ENCODE data around the gene KCNH2.

Gene KCNH2

GRCh38 chr7:150994838-150995510 is 16.9 kb upstream of the KCNH2 start:
- no peak for DNase-seq (ENCODE audit: low read depth)

GRCh38 chr7:150994141-150994837 is 16.2 kb upstream of the KCNH2 start:
- DNase-seq (ENCODE audit: low read depth) = no peak

- no peak for DNase-seq (ENCODE audit: low read depth)
Measured at GRCh38 chr7:150993511-150993910, 15.4 kb upstream of the KCNH2 start.

GRCh38 chr7:150992833-150993302 is 14.7 kb upstream of the KCNH2 start:
- DNase-seq (ENCODE audit: low read depth) = no peak

GRCh38 chr7:150992051-150992640 is 14.0 kb upstream of the KCNH2 start:
- DNase-seq (ENCODE audit: low read depth) = no peak

GRCh38 chr7:150990416-150991186 is 12.5 kb upstream of the KCNH2 start, which contains the start of gene NOS3:
TSS of gene NOS3 (plus strand) at chr7:150991017. CDS start at chr7:150993804, 2,787 bp downstream.
- no peak for DNase-seq (ENCODE audit: low read depth)

GRCh38 chr7:150989456-150989855 is 11.3 kb upstream of the KCNH2 start:
- DNase-seq (ENCODE audit: low read depth) = no peak

- no peak for DNase-seq (ENCODE audit: low read depth)
Measured at GRCh38 chr7:150988230-150989226, 10.4 kb upstream of the KCNH2 start.

GRCh38 chr7:150986556-150986955 is 8.4 kb upstream of the KCNH2 start:
- no peak for DNase-seq (ENCODE audit: low read depth)

GRCh38 chr7:150986099-150986512 is 8.0 kb upstream of the KCNH2 start:
- peak; percentile 17 for DNase-seq (ENCODE audit: low read depth)

- peak; percentile 9 for DNase-seq (ENCODE audit: low read depth)
Measured at GRCh38 chr7:150983893-150984368, 5.8 kb upstream of the KCNH2 start.

GRCh38 chr7:150982351-150982750 is 4.2 kb upstream of the KCNH2 start:
- DNase-seq (ENCODE audit: low read depth) = no peak

GRCh38 chr7:150981644-150982043 is 3.5 kb upstream of the KCNH2 start:
- no peak for DNase-seq (ENCODE audit: low read depth)

- DNase-seq (ENCODE audit: low read depth) = no peak
Measured at GRCh38 chr7:150980663-150981062, 2.5 kb upstream of the KCNH2 start.

- no peak for DNase-seq (ENCODE audit: low read depth)
Measured at GRCh38 chr7:150979713-150980390, 1.7 kb upstream of the KCNH2 start.

- DNase-seq (ENCODE audit: low read depth) = no peak
Measured at GRCh38 chr7:150977382-150978125, 567 bp downstream of the KCNH2 start.

- DNase-seq (ENCODE audit: low read depth) = no peak
Measured at GRCh38 chr7:150976529-150977381, 1.4 kb downstream of the KCNH2 start.

- no peak for DNase-seq (ENCODE audit: low read depth)
Measured at GRCh38 chr7:150975536-150976319, 2.4 kb downstream of the KCNH2 start.
